Nephron progenitor cell (in vitro differentiated cells): Measurements from ENCODE around the gene CHRNA4.

Experiments
- DNase-seq: peaks from one replicate; pipeline ENCODE4 v3.0.0; 2021
- H3K27ac Mint-ChIP-seq: 2 replicates; pipeline ENCODE4 v1.8.0; 2021; ENCODE audit warnings: mild to moderate bottlenecking, moderate library complexity, mixed read lengths
- H3K27me3 Mint-ChIP-seq: 2 replicates; pipeline ENCODE4 v1.8.0; 2021; ENCODE audit warnings: mild to moderate bottlenecking, low read depth, mixed read lengths; ENCODE audit not compliant: poor library complexity
- H3K36me3 Mint-ChIP-seq: 2 replicates; pipeline ENCODE4 v1.8.0; 2021; ENCODE audit warnings: low read depth, mixed read lengths
- H3K4me1 Mint-ChIP-seq: 2 replicates; pipeline ENCODE4 v1.8.0; 2021; ENCODE audit warnings: mixed read lengths
- H3K4me3 Mint-ChIP-seq: 2 replicates; pipeline ENCODE4 v1.8.0; 2021; ENCODE audit warnings: mild to moderate bottlenecking, moderate library complexity, mixed read lengths
- H3K9me3 Mint-ChIP-seq: 2 replicates; pipeline ENCODE4 v1.8.0; 2021; ENCODE audit warnings: mild to moderate bottlenecking, moderate library complexity, mixed read lengths
- CTCF ChIP-seq: fragments of 200-600 bp; sonication (generic); IDR thresholded peaks from 2 replicates; pipeline ENCODE4 v1.5.0; 2021; ENCODE audit warnings: antibody characterized with exemption

CHRNA4 gene

GRCh38 chr20:63368151-63368550, 7.0 kb upstream of the CHRNA4 start:
- no peak overlapping the region for H3K4me3 Mint-ChIP-seq
- H3K36me3 Mint-ChIP-seq: no peaks in the 10 kb centered on the region
- H3K27ac Mint-ChIP-seq: no peak overlapping the region
- TF ChIP-seq CTCF: no peak
- H3K4me1 Mint-ChIP-seq: peaks cover 46% of the 10 kb centered on the region
- H3K9me3 Mint-ChIP-seq: no peaks in the 10 kb centered on the region
- peaks cover 10% of the 10 kb centered on the region for H3K27me3 Mint-ChIP-seq
- no peak for DNase-seq

- Mint-ChIP-seq H3K27me3 (peaks cover 16% of the 10 kb centered on the region), H3K9me3 (no peaks in the 10 kb centered on the region), H3K4me3 (peak overlapping the region; percentile 52), H3K27ac (peak overlapping the region; percentile 72), H3K4me1 (peaks cover 52% of the 10 kb centered on the region), H3K36me3 (no peaks in the 10 kb centered on the region)
- DNase-seq: peak; percentile 49
- TF ChIP-seq CTCF: no peak
Observed at GRCh38 chr20:63367446-63368055, 6.4 kb upstream of the CHRNA4 start.

- Mint-ChIP-seq H3K36me3 (no peaks in the 10 kb centered on the region), H3K27me3 (peaks cover 25% of the 10 kb centered on the region), H3K27ac (peak overlapping the region; percentile 72), H3K9me3 (no peaks in the 10 kb centered on the region), H3K4me3 (peak overlapping the region; percentile 52), H3K4me1 (peaks cover 57% of the 10 kb centered on the region)
- DNase-seq: no peak
- TF ChIP-seq CTCF: no peak
Observed at GRCh38 chr20:63366390-63367365, 5.5 kb upstream of the CHRNA4 start.

- no peak overlapping the region for H3K27ac Mint-ChIP-seq
- no peak for DNase-seq
- H3K4me3 Mint-ChIP-seq: no peak overlapping the region
- TF ChIP-seq CTCF: no peak
- peaks cover 51% of the 10 kb centered on the region for H3K4me1 Mint-ChIP-seq
- peaks cover 28% of the 10 kb centered on the region for H3K27me3 Mint-ChIP-seq
- H3K36me3 Mint-ChIP-seq: no peaks in the 10 kb centered on the region
- no peaks in the 10 kb centered on the region for H3K9me3 Mint-ChIP-seq
Observed at GRCh38 chr20:63365601-63366389, 4.6 kb upstream of the CHRNA4 start.

GRCh38 chr20:63364801-63365585, 3.8 kb upstream of the CHRNA4 start:
- Mint-ChIP-seq H3K27ac (no peak overlapping the region), H3K4me3 (no peak overlapping the region), H3K9me3 (no peaks in the 10 kb centered on the region), H3K4me1 (peaks cover 52% of the 10 kb centered on the region), H3K36me3 (no peaks in the 10 kb centered on the region), H3K27me3 (peaks cover 35% of the 10 kb centered on the region)
- no peak for DNase-seq
- no peak for TF ChIP-seq CTCF
